A549 (cell line): ENCODE data around the gene DDI1. TPM values are rescaled to one million over a fixed set of nuclear protein-coding genes. Genes with fewer than 3 reads are reported as not detected.

Source experiments
- ATAC-seq, 2 experiments: fragments of 200-7000 bp in 1 of 2; fragments of >200 bp in 1 of 2; cut with Nextera tagmentation in 1 of 2; cut with Tn5 transposase in 1 of 2; 3 replicates each; pipeline versions ENCODE4 v1.8.0 to v1.9.1; 2018 to 2020; ENCODE audit warnings: mild to moderate bottlenecking in 1 of 2, moderate library complexity in 1 of 2
- CTCF ChIA-PET: fragments of 300-600 bp; sonication (Branson Sonifier 250); formaldehyde crosslinking; extraction: SDS; loops from one replicate; lab custom pipeline; 2021; ENCODE audit warnings: antibody characterized with exemption, inconsistent platforms; lab: Yijun Ruan, JAX
- POLR2A ChIA-PET: fragments of 350-600 bp; formaldehyde crosslinking; extraction: SDS; loops from one replicate; lab custom pipeline; 2021; ENCODE audit warnings: antibody characterized with exemption, inconsistent platforms; lab: Yijun Ruan, JAX
- DNase-seq, 2 experiments: peaks; one replicate each; pipeline versions ENCODE4 v3.0.0 to v3.0.0-alpha.2; 2011 to 2016; ENCODE audit warnings: low read depth in 1 of 2, low spot score in 1 of 2
- FAIRE-seq: peaks from 2 replicates; lab custom pipeline; 2011; peaks lifted over from hg19 to GRCh38; lab: Jason Lieb, UNC
- H3K27ac ChIP-seq, 2 experiments: fragments of >200 bp; sonication (Bioruptor Twin); formaldehyde crosslinking; 3 replicates each; pipeline ENCODE4 v1.5.1; 2016 to 2017
- H3K4me1 ChIP-seq: fragments of >200 bp; sonication (Bioruptor Twin); formaldehyde crosslinking; 3 replicates; pipeline ENCODE4 v1.6.1; 2016
- H3K4me2 ChIP-seq: fragments of >200 bp; sonication (Bioruptor Twin); formaldehyde crosslinking; 3 replicates; pipeline ENCODE4 v1.6.1; 2016
- H3K4me3 ChIP-seq: fragments of >200 bp; sonication (Bioruptor Twin); formaldehyde crosslinking; 3 replicates; pipeline ENCODE4 v1.5.1; 2016
- H3K9me3 ChIP-seq: fragments of >200 bp; sonication (Bioruptor Twin); formaldehyde crosslinking; 3 replicates; pipeline ENCODE4 v1.6.1; 2016
- CBX2 ChIP-seq: fragments of 200-600 bp; sonication (generic); IDR thresholded peaks from 2 replicates; pipeline ENCODE4 v1.6.1; 2016; ENCODE audit warnings: low read depth, mild to moderate bottlenecking, borderline replicate concordance
- CBX8 ChIP-seq: fragments of 200-600 bp; sonication (generic); IDR thresholded peaks from 2 replicates; pipeline ENCODE4 v1.6.1; 2016
- EHMT2 ChIP-seq: fragments of 200-600 bp; sonication (generic); IDR thresholded peaks from 2 replicates; pipeline ENCODE4 v1.6.1; 2016; ENCODE audit warnings: antibody characterized with exemption, low read depth, mild to moderate bottlenecking, moderate library complexity
- FOXS1 ChIP-seq: fragments of 250-450 bp; sonication (Bioruptor Pico); IDR thresholded peaks from 2 replicates; pipeline ENCODE4 v1.5.0; 2020; ENCODE audit warnings: mild to moderate bottlenecking, moderate library complexity
- HDAC2 ChIP-seq: fragments of 200-600 bp; sonication (generic); IDR thresholded peaks from 2 replicates; pipeline ENCODE4 v1.6.1; 2016
- HEYL ChIP-seq: fragments of 250-450 bp; sonication (Bioruptor Pico); IDR thresholded peaks from 2 replicates; pipeline ENCODE4 v1.8.0; 2021; ENCODE audit warnings: mild to moderate bottlenecking, moderate library complexity
- KDM5A ChIP-seq: fragments of 200-600 bp; sonication (generic); IDR thresholded peaks from 2 replicates; pipeline ENCODE4 v1.6.1; 2016; ENCODE audit warnings: antibody characterized with exemption, mild to moderate bottlenecking
- MAFK ChIP-seq: fragments of 450-650 bp; IDR thresholded peaks from 2 replicates; pipeline ENCODE4 v1.6.1; 2014; ENCODE audit not compliant: partially characterized antibody
- NPAS2 ChIP-seq: fragments of 250-450 bp; sonication (Bioruptor Pico); IDR thresholded peaks from 2 replicates; pipeline ENCODE4 v1.8.0; 2022; ENCODE audit warnings: mild to moderate bottlenecking, moderate library complexity, borderline replicate concordance
- RAD21 ChIP-seq, 2 experiments: fragments of >200 bp in 1 of 2; sonication (Bioruptor Twin) in 1 of 2; formaldehyde crosslinking in 1 of 2; IDR thresholded peaks in 1 of 2; conservative IDR thresholded peaks in 1 of 2; 2 replicates in 1 of 2; 3 replicates in 1 of 2; pipeline ENCODE4 v1.6.1; 2012 to 2018; ENCODE audit warnings: inconsistent platforms in 1 of 2
- RARB ChIP-seq: fragments of 250-450 bp; sonication (Bioruptor Pico); IDR thresholded peaks from 2 replicates; pipeline ENCODE4 v1.8.0; 2021; ENCODE audit warnings: mild to moderate bottlenecking, moderate library complexity
- RFX5 ChIP-seq: fragments of 450-650 bp; IDR thresholded peaks from 2 replicates; pipeline ENCODE4 v1.7.1; 2014; ENCODE audit warnings: antibody characterized with exemption, mild to moderate bottlenecking, moderate library complexity
- TP53 ChIP-seq: fragments of 250-450 bp; sonication (Bioruptor Pico); IDR thresholded peaks from 2 replicates; pipeline ENCODE4 v1.5.0; 2021; ENCODE audit warnings: mild to moderate bottlenecking, moderate library complexity
- ZC3H11A ChIP-seq: fragments of 450-650 bp; IDR thresholded peaks from 2 replicates; pipeline ENCODE4 v1.6.1; 2014; ENCODE audit warnings: antibody characterized with exemption, mild to moderate bottlenecking
- whole genome bisulfite sequencing: methylation state at CpG from one replicate; pipeline ENCODE4 v1.1.6; 2017; ENCODE audit errors: missing lambda C conversion rate; 5-methylcytosine and 5-hydroxymethylcytosine counted together
- polyA plus RNA-seq, 4 experiments: library from polyadenylated mRNA; depleted of rRNA in 3 of 4; stranded (reverse); fragments of >200 nt; fragmentation: RNase III in 1 of 4; extraction: RNeasy Plus Mini Kit Qiagen cat#74134 plus additional on column Dnase treatment in 1 of 4; gene quantifications; 2 replicates in 3 of 4; 3 replicates in 1 of 4; pipeline ENCODE4 v1.2.3, GENCODE V29; 2011 to 2017
- TF ChIP-seq, protein P1 (sequence below): fragments of 200-600 bp; sonication (generic); IDR thresholded peaks from 2 replicates; pipeline ENCODE4 v1.6.1; 2016; ENCODE audit warnings: antibody characterized with exemption, mild to moderate bottlenecking, moderate library complexity
- TF ChIP-seq, protein P2 (sequence below): fragments of 450-650 bp; IDR thresholded peaks from 2 replicates; pipeline ENCODE4 v1.6.1; 2014; ENCODE audit warnings: antibody characterized with exemption
- TF ChIP-seq, protein P3 (sequence below): fragments of >200 bp; sonication (Bioruptor Twin); formaldehyde crosslinking; IDR thresholded peaks from 3 replicates; pipeline ENCODE4 v1.6.1; 2016
- TF ChIP-seq, protein P4 (sequence below): fragments of 150-350 bp; IDR thresholded peaks from 2 replicates; pipeline ENCODE4 v1.6.1; 2014; ENCODE audit warnings: low read depth, mild to moderate bottlenecking, low read length
- TF ChIP-seq, protein P5 (sequence below): IDR thresholded peaks from 2 replicates; pipeline ENCODE4 v1.6.1; 2012

DDI1 gene
- polyA plus RNA-seq, 2 of the 4 experiments (the other 2 are of a cell fraction): not detected

DNA sequence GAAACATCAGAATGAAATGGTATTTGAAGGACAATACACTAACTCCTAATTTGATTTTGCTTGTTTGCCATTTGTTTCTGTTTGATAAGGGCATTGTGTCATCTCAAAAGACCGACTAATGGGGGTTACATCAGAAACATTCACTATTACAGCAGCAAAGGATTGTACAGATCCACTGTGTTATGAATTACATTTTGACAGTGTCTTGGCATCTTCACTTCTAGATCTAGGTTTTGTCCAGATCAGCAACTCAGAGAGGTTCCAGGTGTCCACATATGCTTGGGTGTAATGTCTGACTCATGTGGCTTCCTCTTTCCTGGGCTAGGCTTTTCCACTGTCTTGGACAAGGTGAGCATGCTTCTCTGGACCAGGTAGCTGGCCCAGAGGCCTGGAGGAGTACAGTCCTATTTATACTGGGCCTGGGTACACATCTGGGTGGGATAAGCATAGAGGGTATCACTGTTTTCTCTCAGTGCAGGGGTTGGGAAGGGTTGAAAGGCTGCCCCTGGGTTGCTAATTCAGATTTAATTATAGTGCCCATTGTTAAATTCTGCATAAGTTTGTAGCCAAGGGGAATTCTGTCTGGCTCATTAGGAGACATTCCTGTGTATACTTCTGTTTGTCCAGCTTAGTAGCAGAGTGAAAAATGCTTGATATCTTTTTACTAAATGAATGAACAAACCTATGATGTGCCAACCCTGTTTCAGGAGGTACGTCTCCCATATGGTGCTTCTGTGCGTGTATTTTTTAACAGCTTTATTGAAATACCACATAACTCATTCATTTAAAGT is 23.8 kb downstream of the DDI1 start (continued):
- TF ChIP-seq, protein P1, sequence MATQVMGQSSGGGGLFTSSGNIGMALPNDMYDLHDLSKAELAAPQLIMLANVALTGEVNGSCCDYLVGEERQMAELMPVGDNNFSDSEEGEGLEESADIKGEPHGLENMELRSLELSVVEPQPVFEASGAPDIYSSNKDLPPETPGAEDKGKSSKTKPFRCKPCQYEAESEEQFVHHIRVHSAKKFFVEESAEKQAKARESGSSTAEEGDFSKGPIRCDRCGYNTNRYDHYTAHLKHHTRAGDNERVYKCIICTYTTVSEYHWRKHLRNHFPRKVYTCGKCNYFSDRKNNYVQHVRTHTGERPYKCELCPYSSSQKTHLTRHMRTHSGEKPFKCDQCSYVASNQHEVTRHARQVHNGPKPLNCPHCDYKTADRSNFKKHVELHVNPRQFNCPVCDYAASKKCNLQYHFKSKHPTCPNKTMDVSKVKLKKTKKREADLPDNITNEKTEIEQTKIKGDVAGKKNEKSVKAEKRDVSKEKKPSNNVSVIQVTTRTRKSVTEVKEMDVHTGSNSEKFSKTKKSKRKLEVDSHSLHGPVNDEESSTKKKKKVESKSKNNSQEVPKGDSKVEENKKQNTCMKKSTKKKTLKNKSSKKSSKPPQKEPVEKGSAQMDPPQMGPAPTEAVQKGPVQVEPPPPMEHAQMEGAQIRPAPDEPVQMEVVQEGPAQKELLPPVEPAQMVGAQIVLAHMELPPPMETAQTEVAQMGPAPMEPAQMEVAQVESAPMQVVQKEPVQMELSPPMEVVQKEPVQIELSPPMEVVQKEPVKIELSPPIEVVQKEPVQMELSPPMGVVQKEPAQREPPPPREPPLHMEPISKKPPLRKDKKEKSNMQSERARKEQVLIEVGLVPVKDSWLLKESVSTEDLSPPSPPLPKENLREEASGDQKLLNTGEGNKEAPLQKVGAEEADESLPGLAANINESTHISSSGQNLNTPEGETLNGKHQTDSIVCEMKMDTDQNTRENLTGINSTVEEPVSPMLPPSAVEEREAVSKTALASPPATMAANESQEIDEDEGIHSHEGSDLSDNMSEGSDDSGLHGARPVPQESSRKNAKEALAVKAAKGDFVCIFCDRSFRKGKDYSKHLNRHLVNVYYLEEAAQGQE: no peak
- TF ChIP-seq CBX8: no peak
- no peak for TF ChIP-seq MAFK
- TF ChIP-seq FOXS1 (CRISPR knock-in tag): no peak

DNA sequence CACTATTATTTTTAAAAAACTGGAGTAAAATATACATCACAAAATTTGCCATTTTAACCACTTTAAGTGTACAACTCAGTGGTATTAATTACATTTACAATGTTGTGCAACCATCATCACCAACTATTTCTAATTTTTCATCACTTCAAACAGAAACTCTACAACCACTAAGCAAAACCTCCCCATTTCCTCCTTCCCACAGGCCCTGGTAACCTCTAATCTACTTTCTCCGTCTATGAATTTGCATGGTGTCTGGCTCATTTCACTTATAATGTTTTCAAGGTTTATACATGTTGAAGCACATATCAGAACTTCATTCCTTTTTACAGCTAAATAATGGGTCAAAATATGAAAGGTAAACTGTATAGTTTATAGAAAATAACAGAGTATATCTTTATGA is 24.4 kb downstream of the DDI1 start:
- TF ChIP-seq TP53 (no peak), RAD21 (conservative IDR thresholded peaks at IDR 0.05 in 1 of 2, IDR thresholded peaks at IDR 0.05 in 1 of 2) (no peak), ZC3H11A (no peak), HDAC2 (no peak), KDM5A (no peak), HEYL (CRISPR knock-in tag) (no peak)
- TF ChIP-seq, protein P1: no peak
- FAIRE-seq (no peak), ATAC-seq (no peak), DNase-seq (no peak)
- no peak overlapping the region for H3K27ac ChIP-seq
- no peak overlapping the region for H3K4me3 ChIP-seq
- POLR2A ChIA-PET: no interaction called here
- H3K4me2 ChIP-seq: no peak overlapping the region
- no peaks in the 10 kb centered on the region for H3K9me3 ChIP-seq
- no peaks in the 10 kb centered on the region for H3K4me1 ChIP-seq
- 92% methylated on average over 1 of the region's 1 CpG for WGBS
- CTCF ChIA-PET: no interaction called here

DNA sequence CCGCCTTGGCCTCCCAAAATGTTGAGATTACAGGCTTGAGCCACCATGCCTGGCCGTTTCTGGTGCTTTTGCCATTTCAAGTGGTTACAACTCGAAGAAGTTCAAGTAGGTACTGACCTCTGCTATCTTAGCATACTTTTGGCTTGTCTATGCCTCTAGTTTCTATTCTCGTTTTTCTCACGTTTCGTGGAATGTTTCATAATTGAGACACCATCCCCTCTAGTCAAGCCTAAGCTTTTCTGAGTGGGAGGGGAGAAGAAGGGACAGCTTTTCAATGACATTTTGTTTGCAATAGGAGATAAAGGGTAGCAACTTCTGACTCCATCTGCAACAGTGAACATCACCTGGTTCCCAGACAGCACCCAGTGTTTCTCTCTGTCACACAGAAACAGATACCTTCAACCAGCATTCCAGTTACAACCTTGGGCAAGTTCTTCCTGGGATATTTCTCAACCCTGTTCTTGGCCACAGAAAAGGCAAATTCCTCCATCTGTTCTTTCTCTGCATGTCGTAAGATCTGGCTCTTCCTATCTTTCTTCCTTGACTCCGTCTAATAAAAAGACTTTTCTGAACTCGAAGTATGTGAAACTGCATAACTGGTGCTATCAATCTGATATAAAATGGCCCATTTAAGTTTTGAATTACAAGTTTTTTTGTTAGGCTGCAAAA is 25.5 kb downstream of the DDI1 start:
- DNase-seq (no peak), FAIRE-seq (no peak), ATAC-seq (no peak)
- H3K9me3 ChIP-seq: no peaks in the 10 kb centered on the region
- ChIA-PET POLR2A (no interaction called here), CTCF (no interaction called here)
- H3K4me2 ChIP-seq: no peak overlapping the region
- H3K4me1 ChIP-seq: no peaks in the 10 kb centered on the region
- TF ChIP-seq RFX5 (no peak), CBX2 (no peak), RARB (CRISPR knock-in tag) (no peak), NPAS2 (no peak), HDAC2 (no peak), EHMT2 (no peak)
- TF ChIP-seq, protein P2, sequence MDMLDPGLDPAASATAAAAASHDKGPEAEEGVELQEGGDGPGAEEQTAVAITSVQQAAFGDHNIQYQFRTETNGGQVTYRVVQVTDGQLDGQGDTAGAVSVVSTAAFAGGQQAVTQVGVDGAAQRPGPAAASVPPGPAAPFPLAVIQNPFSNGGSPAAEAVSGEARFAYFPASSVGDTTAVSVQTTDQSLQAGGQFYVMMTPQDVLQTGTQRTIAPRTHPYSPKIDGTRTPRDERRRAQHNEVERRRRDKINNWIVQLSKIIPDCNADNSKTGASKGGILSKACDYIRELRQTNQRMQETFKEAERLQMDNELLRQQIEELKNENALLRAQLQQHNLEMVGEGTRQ: no peak
- TF ChIP-seq, protein P3, sequence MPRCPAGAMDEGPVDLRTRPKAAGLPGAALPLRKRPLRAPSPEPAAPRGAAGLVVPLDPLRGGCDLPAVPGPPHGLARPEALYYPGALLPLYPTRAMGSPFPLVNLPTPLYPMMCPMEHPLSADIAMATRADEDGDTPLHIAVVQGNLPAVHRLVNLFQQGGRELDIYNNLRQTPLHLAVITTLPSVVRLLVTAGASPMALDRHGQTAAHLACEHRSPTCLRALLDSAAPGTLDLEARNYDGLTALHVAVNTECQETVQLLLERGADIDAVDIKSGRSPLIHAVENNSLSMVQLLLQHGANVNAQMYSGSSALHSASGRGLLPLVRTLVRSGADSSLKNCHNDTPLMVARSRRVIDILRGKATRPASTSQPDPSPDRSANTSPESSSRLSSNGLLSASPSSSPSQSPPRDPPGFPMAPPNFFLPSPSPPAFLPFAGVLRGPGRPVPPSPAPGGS: no peak
- TF ChIP-seq, protein P4, sequence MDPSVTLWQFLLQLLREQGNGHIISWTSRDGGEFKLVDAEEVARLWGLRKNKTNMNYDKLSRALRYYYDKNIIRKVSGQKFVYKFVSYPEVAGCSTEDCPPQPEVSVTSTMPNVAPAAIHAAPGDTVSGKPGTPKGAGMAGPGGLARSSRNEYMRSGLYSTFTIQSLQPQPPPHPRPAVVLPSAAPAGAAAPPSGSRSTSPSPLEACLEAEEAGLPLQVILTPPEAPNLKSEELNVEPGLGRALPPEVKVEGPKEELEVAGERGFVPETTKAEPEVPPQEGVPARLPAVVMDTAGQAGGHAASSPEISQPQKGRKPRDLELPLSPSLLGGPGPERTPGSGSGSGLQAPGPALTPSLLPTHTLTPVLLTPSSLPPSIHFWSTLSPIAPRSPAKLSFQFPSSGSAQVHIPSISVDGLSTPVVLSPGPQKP: no peak
- TF ChIP-seq, protein P5, sequence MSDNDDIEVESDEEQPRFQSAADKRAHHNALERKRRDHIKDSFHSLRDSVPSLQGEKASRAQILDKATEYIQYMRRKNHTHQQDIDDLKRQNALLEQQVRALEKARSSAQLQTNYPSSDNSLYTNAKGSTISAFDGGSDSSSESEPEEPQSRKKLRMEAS: no peak
- no peak overlapping the region for H3K4me3 ChIP-seq
- no peak overlapping the region for H3K27ac ChIP-seq
- 85% methylated on average over 9 of the region's 9 CpGs for whole genome bisulfite sequencing
